Smooth muscle cell (in vitro differentiated cells): ENCODE data around the gene ACTG1. TPM values are rescaled to one million over a fixed set of nuclear protein-coding genes. Genes with fewer than 3 reads are reported as not detected.

ENCODE experiments used
- DNase-seq: peaks from one replicate; lab custom pipeline; 2025; ENCODE audit not compliant: unreplicated experiment; lab: John Stamatoyannopoulos, UW
- H2AFZ ChIP-seq: fragments of 200-600 bp; sonication (generic); 2 replicates; pipeline ENCODE4 v1.6.0; 2016; ENCODE audit warnings: antibody characterized with exemption, low read depth, mild to moderate bottlenecking
- H3F3A ChIP-seq: fragments of 200-600 bp; sonication (generic); 2 replicates; pipeline ENCODE4 v1.6.0; 2017; ENCODE audit warnings: antibody characterized with exemption, low read depth
- H3K27ac ChIP-seq: fragments of 200-600 bp; sonication (generic); 2 replicates; pipeline ENCODE4 v1.5.1; 2016; ENCODE audit warnings: low read depth, mild to moderate bottlenecking
- H3K27me3 ChIP-seq: fragments of 200-600 bp; sonication (generic); 2 replicates; pipeline ENCODE4 v1.6.1; 2016; ENCODE audit warnings: low read depth, mild to moderate bottlenecking
- H3K36me3 ChIP-seq: fragments of 200-600 bp; sonication (generic); 2 replicates; pipeline ENCODE4 v1.5.1; 2016; ENCODE audit warnings: low read depth
- H3K4me1 ChIP-seq: fragments of 200-600 bp; sonication (generic); 2 replicates; pipeline ENCODE4 v1.5.1; 2016; ENCODE audit warnings: low read depth
- H3K4me2 ChIP-seq: fragments of 200-600 bp; sonication (generic); 2 replicates; pipeline ENCODE4 v1.6.0; 2016; ENCODE audit warnings: mild to moderate bottlenecking
- H3K4me3 ChIP-seq: fragments of 200-600 bp; sonication (generic); 2 replicates; pipeline ENCODE4 v1.5.1; 2016; ENCODE audit warnings: mild to moderate bottlenecking
- H3K79me2 ChIP-seq: fragments of 200-600 bp; sonication (generic); 2 replicates; pipeline ENCODE4 v1.6.0; 2016; ENCODE audit warnings: low read depth, mild to moderate bottlenecking
- H3K9ac ChIP-seq: fragments of 200-600 bp; sonication (generic); 2 replicates; pipeline ENCODE4 v1.6.0; 2016; ENCODE audit warnings: low read depth
- H3K9me3 ChIP-seq: fragments of 200-600 bp; sonication (generic); replicated peaks from 2 replicates; pipeline ENCODE4 v1.5.1; 2016; ENCODE audit warnings: low read depth
- H4K20me1 ChIP-seq: fragments of 200-600 bp; sonication (generic); 2 replicates; pipeline ENCODE4 v1.6.0; 2016; ENCODE audit warnings: low read depth
- WGBS: methylation state at CpG from one replicate; pipeline ENCODE4 v1.1.7; 2016; ENCODE audit warnings: low lambda C conversion rate; 5-methylcytosine and 5-hydroxymethylcytosine counted together
- polyA plus RNA-seq: library from polyadenylated mRNA; unstranded; fragments of >200 nt; fragmentation: Nextera tagmentation; extraction: Ambion mirVana; gene quantifications from 2 replicates; pipeline ENCODE4 v1.2.1, GENCODE V29; 2016
- total RNA-seq: library from RNA; depleted of rRNA; stranded (reverse); fragments of >200 nt; gene quantifications from 2 replicates; pipeline ENCODE4 v1.2.3, GENCODE V29; 2014
- TF ChIP-seq, protein P1 (sequence below): fragments of 200-600 bp; sonication (generic); IDR thresholded peaks from 2 replicates; pipeline ENCODE4 v1.5.1; 2017; ENCODE audit warnings: borderline replicate concordance, mild to moderate bottlenecking, antibody characterized with exemption; ENCODE audit not compliant: insufficient read depth, poor library complexity, severe bottlenecking

ACTG1 gene
- total and polyA plus RNA-seq, 2 experiments from 2014 or later: 5,332 to 6,793 TPM

DNA sequence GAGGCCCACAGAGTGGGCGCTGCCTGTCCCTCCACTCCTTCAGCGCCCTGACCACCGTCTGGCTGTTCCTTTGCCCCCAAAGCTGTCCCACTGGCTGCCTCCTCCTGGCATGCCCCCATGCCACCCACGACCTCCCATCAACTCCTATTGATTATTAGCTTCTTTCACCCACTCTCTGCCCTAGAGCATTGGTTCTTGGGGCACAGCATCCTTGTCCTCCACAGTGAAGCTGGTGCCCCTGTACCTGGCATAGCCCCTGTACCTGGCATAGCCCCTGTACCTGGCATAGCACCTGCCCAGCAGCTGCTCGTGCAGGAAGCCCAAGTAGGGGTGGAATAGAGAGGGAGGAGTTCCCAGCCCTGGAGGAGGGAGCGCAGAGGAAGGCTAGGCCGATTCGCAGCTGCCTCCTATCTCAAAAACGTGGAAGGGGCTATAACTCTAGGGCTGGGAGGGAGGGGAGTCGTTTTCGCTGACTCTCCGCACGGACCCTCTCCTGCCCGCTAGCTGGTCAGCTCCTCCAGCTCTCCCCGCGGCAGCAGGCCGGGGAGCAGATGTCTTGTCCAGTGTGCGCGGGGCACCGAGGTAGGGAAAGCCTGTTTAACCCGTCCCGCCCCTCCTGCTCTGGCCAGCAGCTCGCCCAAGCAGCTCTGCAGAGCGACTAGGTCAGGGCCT, 5.7 kb upstream of the ACTG1 start:
- Histone ChIP-seq H3K9me3 (no peaks in the 10 kb centered on the region), H3K27ac (no peak overlapping the region), H3K4me3 (peak overlapping the region; percentile 54), H3K4me1 (peaks cover 41% of the 10 kb centered on the region), H3K9ac (no peak overlapping the region), H3K27me3 (no peaks in the 10 kb centered on the region), H3F3A (peaks cover 24% of the 10 kb centered on the region), H3K79me2 (peaks cover 30% of the 10 kb centered on the region), H4K20me1 (peaks cover 59% of the 10 kb centered on the region), H3K4me2 (peak overlapping the region; percentile 99), H3K36me3 (no peaks in the 10 kb centered on the region), H2AFZ (no peak overlapping the region)
- TF ChIP-seq, protein P1, sequence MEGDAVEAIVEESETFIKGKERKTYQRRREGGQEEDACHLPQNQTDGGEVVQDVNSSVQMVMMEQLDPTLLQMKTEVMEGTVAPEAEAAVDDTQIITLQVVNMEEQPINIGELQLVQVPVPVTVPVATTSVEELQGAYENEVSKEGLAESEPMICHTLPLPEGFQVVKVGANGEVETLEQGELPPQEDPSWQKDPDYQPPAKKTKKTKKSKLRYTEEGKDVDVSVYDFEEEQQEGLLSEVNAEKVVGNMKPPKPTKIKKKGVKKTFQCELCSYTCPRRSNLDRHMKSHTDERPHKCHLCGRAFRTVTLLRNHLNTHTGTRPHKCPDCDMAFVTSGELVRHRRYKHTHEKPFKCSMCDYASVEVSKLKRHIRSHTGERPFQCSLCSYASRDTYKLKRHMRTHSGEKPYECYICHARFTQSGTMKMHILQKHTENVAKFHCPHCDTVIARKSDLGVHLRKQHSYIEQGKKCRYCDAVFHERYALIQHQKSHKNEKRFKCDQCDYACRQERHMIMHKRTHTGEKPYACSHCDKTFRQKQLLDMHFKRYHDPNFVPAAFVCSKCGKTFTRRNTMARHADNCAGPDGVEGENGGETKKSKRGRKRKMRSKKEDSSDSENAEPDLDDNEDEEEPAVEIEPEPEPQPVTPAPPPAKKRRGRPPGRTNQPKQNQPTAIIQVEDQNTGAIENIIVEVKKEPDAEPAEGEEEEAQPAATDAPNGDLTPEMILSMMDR: no peak
- WGBS: 13% methylated on average over 22 of the region's 24 CpGs
- DNase-seq: no peak

DNA sequence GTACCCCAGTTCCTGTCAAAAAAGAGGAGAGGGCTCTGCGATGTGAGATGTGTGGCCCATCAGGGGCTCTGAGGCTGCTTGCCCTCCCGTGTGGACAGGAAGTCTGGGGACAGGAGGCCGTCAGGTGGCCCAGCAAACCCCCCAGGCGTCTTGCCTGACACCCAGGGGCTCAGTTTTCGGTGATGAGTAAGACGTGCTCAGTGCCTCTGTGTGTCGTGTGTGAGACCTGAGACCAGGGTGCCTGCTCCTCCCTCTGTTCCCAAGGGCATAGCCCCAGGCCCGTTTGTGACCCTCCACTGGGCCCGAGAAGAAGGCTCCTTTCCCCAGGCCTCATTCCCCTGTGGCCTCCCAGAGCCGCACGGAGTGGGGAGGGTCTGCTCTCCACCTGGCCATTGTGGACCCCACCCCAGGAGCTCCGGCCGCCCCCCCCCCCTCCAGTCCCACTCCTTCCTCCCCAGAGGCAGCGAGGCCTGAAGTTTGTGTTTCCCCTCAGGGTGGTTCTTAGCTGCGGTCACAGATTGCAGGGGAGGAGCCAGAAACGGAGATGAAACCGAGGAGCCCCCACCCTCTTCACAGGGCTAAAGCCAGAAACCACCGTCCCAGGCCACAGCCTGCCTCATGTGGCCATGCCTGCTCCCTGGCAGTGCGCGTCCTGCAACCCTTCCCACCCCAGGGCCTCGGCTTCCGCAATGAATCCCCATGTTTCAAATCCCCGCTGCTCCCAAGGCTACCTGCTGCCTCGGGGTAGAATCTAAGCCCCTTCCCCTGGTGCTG, 4.9 kb upstream of the ACTG1 start:
- H3K79me2 ChIP-seq: peaks cover 30% of the 10 kb centered on the region
- peaks cover 55% of the 10 kb centered on the region for H4K20me1 ChIP-seq
- H2AFZ ChIP-seq: no peak overlapping the region
- peak overlapping the region; percentile 50 for H3K27ac ChIP-seq
- no peaks in the 10 kb centered on the region for H3K36me3 ChIP-seq
- H3K4me2 ChIP-seq: peak overlapping the region; percentile 99
- H3K27me3 ChIP-seq: no peaks in the 10 kb centered on the region
- H3K9ac ChIP-seq: no peak overlapping the region
- peaks cover 41% of the 10 kb centered on the region for H3K4me1 ChIP-seq
- peak overlapping the region; percentile 54 for H3K4me3 ChIP-seq
- 27% methylated on average over 20 of the region's 24 CpGs for WGBS
- TF ChIP-seq, protein P1: no peak
- H3K9me3 ChIP-seq: no peaks in the 10 kb centered on the region
- peaks cover 27% of the 10 kb centered on the region for H3F3A ChIP-seq
- DNase-seq: no peak

DNA sequence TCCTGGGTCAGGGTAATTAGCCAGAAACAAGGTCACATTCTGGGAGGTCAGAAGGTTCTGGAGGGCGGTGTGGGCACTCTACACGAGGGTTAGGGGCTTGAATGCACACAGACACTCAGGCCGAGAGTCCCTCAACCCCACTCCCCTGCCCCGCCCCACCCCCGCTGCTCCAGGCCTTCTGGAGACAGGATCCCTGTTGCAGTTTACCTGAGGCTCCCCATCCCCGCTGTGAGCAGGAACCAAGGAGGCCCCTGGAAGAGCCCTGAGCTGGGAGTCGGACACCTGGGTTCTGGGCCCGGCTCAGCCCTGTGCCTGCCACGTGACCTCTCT, 4.4 kb upstream of the ACTG1 start:
- no peak overlapping the region for H2AFZ ChIP-seq
- TF ChIP-seq, protein P1: no peak
- H3K79me2 ChIP-seq: peaks cover 36% of the 10 kb centered on the region
- H3F3A ChIP-seq: peaks cover 31% of the 10 kb centered on the region
- peak overlapping the region; percentile 50 for H3K27ac ChIP-seq
- peaks cover 41% of the 10 kb centered on the region for H3K4me1 ChIP-seq
- no peaks in the 10 kb centered on the region for H3K9me3 ChIP-seq
- H3K4me2 ChIP-seq: peak overlapping the region; percentile 99
- WGBS: 80% methylated on average over 5 of the region's 9 CpGs
- H3K4me3 ChIP-seq: peak overlapping the region; percentile 61
- H3K9ac ChIP-seq: no peak overlapping the region
- peaks cover 59% of the 10 kb centered on the region for H4K20me1 ChIP-seq
- DNase-seq: no peak
- H3K36me3 ChIP-seq: no peaks in the 10 kb centered on the region
- no peaks in the 10 kb centered on the region for H3K27me3 ChIP-seq
